HTERT RPE-1 (cell line): ENCODE measurements around the gene TTLL12.

Experiments
- in situ Hi-C: fragments of 300-500 bp; cut with MboI; formaldehyde crosslinking; loops from 4 replicates; pipeline ENCODE4 v1.14.3; 2020; ENCODE audit warnings: low sequenced_read_pairs

TTLL12 gene

GRCh38 chr22:43174941-43175531 is 11.9 kb downstream of the TTLL12 start:
- in situ Hi-C loops, result no loop called here

- in situ Hi-C loops, result no loop called here
Measured at GRCh38 chr22:43173976-43174720, 12.8 kb downstream of the TTLL12 start.

GRCh38 chr22:43173566-43173965 is 13.4 kb downstream of the TTLL12 start:
- in situ Hi-C loops, result no loop called here

- in situ Hi-C loops, result no loop called here
Measured at GRCh38 chr22:43172191-43172590, 14.7 kb downstream of the TTLL12 start.

GRCh38 chr22:43171607-43172006 is 15.3 kb downstream of the TTLL12 start:
- in situ Hi-C loops, result no loop called here

- in situ Hi-C loops, result no loop called here
Measured at GRCh38 chr22:43171019-43171491, 15.9 kb downstream of the TTLL12 start.

GRCh38 chr22:43170131-43170480 is 16.8 kb downstream of the TTLL12 start:
- in situ Hi-C loops, result no loop called here

- in situ Hi-C loops, result no loop called here
Measured at GRCh38 chr22:43169310-43170130, 17.4 kb downstream of the TTLL12 start.

GRCh38 chr22:43168471-43169309 is 18.2 kb downstream of the TTLL12 start:
- in situ Hi-C loops, result no loop called here

GRCh38 chr22:43167001-43167589 is 19.8 kb downstream of the TTLL12 start:
- in situ Hi-C loops, result no loop called here

GRCh38 chr22:43166132-43166930 is 20.6 kb downstream of the TTLL12 start:
- in situ Hi-C loops, result no loop called here

GRCh38 chr22:43164636-43165035 is 22.3 kb downstream of the TTLL12 start:
- in situ Hi-C loops, result no loop called here

GRCh38 chr22:43163241-43163795 is 23.6 kb downstream of the TTLL12 start:
- in situ Hi-C loops, result no loop called here

- in situ Hi-C loops, result no loop called here
Measured at GRCh38 chr22:43162412-43163150, 24.4 kb downstream of the TTLL12 start.

- in situ Hi-C loops, result no loop called here
Measured at GRCh38 chr22:43160497-43161126, 26.3 kb downstream of the TTLL12 start.

GRCh38 chr22:43159484-43160178 is 27.3 kb downstream of the TTLL12 start:
- in situ Hi-C loops, result no loop called here

GRCh38 chr22:43158778-43159483 is 28.0 kb downstream of the TTLL12 start:
- in situ Hi-C loops, result no loop called here
